ENCODE measurements around the gene MIPEP. TPM values are rescaled to one million over a fixed set of nuclear protein-coding genes. Genes with fewer than 3 reads are reported as not detected.

Gene MIPEP
- polyA plus RNA-seq (26.3 to 35.0 TPM (median 29.0 TPM) in 3 replicates), polyA minus RNA-seq (4.1 to 25.8 TPM (median 24.5 TPM) in 3 replicates)
- 11.7 TPM for polyA plus RNA-seq (2011; ENCODE audit: low read depth)
- polyA plus RNA-seq (2011; cell fraction: cytosol; rRNA removed) = 22.6 and 24.9 TPM in 2 replicates
- polyA plus RNA-seq (2011; cell fraction: nucleus; rRNA removed) = 30.3 and 34.1 TPM in 2 replicates
- polyA plus RNA-seq (2012; ENCODE audit: low replicate concordance) = 27.9 and 30.6 TPM in 2 replicates
- polyA minus RNA-seq (2011; cell fraction: cytosol; rRNA and poly(A)+ RNA removed) = 13.6 TPM
- polyA minus RNA-seq (2011; cell fraction: nucleus; rRNA and poly(A)+ RNA removed) = 13.4 and 23.0 TPM in 2 replicates

DNA sequence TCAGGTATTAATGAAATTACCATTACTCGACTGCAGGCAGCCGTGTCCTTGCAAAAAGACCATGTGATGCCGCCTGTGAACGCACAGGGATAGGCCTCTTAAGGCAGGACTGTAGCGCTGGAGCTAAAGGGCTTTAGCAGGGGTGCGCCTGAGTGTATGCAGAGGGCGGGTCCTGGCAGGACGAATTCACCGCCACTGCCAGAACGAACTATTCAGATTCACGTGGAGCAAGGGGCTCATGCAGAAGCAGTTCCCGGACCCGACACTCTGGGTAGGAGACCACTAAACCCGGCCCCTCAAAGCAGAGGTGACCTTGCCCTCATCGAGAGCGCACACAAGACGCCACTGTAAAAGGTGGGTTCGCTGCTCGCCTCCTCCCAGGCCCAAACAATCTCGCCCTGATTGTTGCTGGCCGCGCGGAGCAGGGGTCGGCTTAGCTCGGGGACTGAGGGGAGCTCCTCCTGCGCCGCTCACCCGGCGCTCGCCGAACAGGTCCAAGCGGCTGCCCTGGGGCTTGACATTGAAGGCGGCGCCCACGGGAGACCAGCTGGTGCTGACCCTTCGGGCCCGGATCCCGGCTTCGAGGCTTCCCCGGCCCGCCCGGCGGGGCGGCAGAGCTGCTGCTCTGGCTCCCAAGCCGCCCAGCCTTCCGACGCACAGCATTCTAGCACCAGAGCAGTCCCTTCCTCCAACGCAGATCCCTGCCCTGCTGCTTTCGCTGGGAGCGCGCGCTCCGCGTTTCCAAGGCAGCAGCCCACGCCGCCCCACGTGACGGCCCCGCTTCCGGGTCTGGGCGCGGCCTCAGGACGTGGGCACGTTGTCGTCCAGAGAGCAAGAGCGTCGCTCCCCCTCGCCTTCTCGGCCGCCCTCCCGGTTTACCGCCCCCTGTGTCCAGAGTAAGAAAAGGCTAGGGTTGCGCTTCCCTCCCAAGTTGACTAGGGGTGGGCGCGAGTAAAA lies at the start of gene MIPEP:
MIPEP (minus strand) TSS at position 743 of the 957 bp plus-strand sequence; CDS start at position 663, 80 bp downstream.
- DNase-seq (ENCODE audit: low read depth, low spot score) = peak; percentile 45
- Histone ChIP-seq H3K9me1 (ENCODE audit: control insufficient read depth, extremely low read depth, insufficient read depth, low read length) (no peaks in the 10 kb centered on the region), H3K4me2 (ENCODE audit: control insufficient read depth, extremely low read depth, insufficient read depth, low read depth, low read length) (peak within 1 kb of the TSS; percentile 97), H2AFZ (ENCODE audit: control insufficient read depth, low read length) (peak within 1 kb of the TSS; percentile 94), H3K79me2 (ENCODE audit: control insufficient read depth, insufficient read depth, low read length) (peaks cover 15% of the 10 kb centered on the region), H3K36me3 (ENCODE audit: control insufficient read depth in 2 of 2, extremely low read depth in 1 of 2, insufficient read depth in 2 of 2, low read length in 2 of 2) (peaks cover 1 to 4% of the 10 kb centered on the region in 2 experiments), H4K20me1 (ENCODE audit: control insufficient read depth, extremely low read depth, insufficient read depth, low read length) (no peaks in the 10 kb centered on the region), H3K4me3 (ENCODE audit: control insufficient read depth in 2 of 3, extremely low read depth in 1 of 3, insufficient read depth in 2 of 3, low read depth in 1 of 3, low read length in 3 of 3) (peak within 1 kb of the TSS; percentile 74 to 95 (median 91)), H3K27ac (ENCODE audit: control insufficient read depth, insufficient read depth, low read length) (peak within 1 kb of the TSS; percentile 91), H3K9ac (ENCODE audit: control insufficient read depth, extremely low read depth, insufficient read depth, low read length) (peak within 1 kb of the TSS; percentile 95), H3K27me3 (ENCODE audit: control insufficient read depth, extremely low read depth, insufficient read depth, low read length) (no peaks in the 10 kb centered on the region), H3K4me1 (ENCODE audit: control insufficient read depth, extremely low read depth, insufficient read depth, low read length) (peaks cover 12% of the 10 kb centered on the region), H3K9me3 (ENCODE audit: control insufficient read depth, low read depth, low read length) (no peaks in the 10 kb centered on the region)
- dilution Hi-C loops (cut with MboI; ENCODE audit: extremely low pct_ligation_motif_present, low sequenced_read_pairs) = no loop called here
- no peak for FAIRE-seq
- TF ChIP-seq CTCF (optimal IDR thresholded peaks at IDR 0.05 in 1 of 3, IDR thresholded peaks at IDR 0.05 in 1 of 3, conservative IDR thresholded peaks at IDR 0.05 in 1 of 3; ENCODE audit: extremely low read depth in 1 of 3, insufficient read depth in 2 of 3, low read length in 3 of 3) (peak; percentile 68 to 96 (median 75)), EZH2 (IDR thresholded peaks at IDR 0.05; ENCODE audit: low read length) (no peak)

- H3K79me2 ChIP-seq (ENCODE audit: control insufficient read depth, insufficient read depth, low read length) = no peaks in the 10 kb centered on the region
- H3K9ac ChIP-seq (ENCODE audit: control insufficient read depth, extremely low read depth, insufficient read depth, low read length) = no peak overlapping the region
- dilution Hi-C loops (cut with MboI; ENCODE audit: extremely low pct_ligation_motif_present, low sequenced_read_pairs) = no loop called here
- no peaks in the 10 kb centered on the region for H3K36me3 ChIP-seq (ENCODE audit: control insufficient read depth in 2 of 2, extremely low read depth in 1 of 2, insufficient read depth in 2 of 2, low read length in 2 of 2)
- no peak overlapping the region for H3K4me3 ChIP-seq (ENCODE audit: control insufficient read depth in 2 of 3, extremely low read depth in 1 of 3, insufficient read depth in 2 of 3, low read depth in 1 of 3, low read length in 3 of 3)
- no peak overlapping the region for H2AFZ ChIP-seq (ENCODE audit: control insufficient read depth, low read length)
- no peak overlapping the region for H3K27ac ChIP-seq (ENCODE audit: control insufficient read depth, insufficient read depth, low read length)
- H3K9me1 ChIP-seq (ENCODE audit: control insufficient read depth, extremely low read depth, insufficient read depth, low read length) = no peaks in the 10 kb centered on the region
- H3K4me2 ChIP-seq (ENCODE audit: control insufficient read depth, extremely low read depth, insufficient read depth, low read depth, low read length) = no peak overlapping the region
- no peaks in the 10 kb centered on the region for H4K20me1 ChIP-seq (ENCODE audit: control insufficient read depth, extremely low read depth, insufficient read depth, low read length)
- no peak for TF ChIP-seq EZH2 (IDR thresholded peaks at IDR 0.05; ENCODE audit: low read length)
- no peak for TF ChIP-seq CTCF (optimal IDR thresholded peaks at IDR 0.05 in 1 of 3, IDR thresholded peaks at IDR 0.05 in 1 of 3, conservative IDR thresholded peaks at IDR 0.05 in 1 of 3; ENCODE audit: extremely low read depth in 1 of 3, insufficient read depth in 2 of 3, low read length in 3 of 3)
- FAIRE-seq (no peak), DNase-seq (ENCODE audit: low read depth, low spot score) (no peak)
- peaks cover 2% of the 10 kb centered on the region for H3K4me1 ChIP-seq (ENCODE audit: control insufficient read depth, extremely low read depth, insufficient read depth, low read length)
- H3K9me3 ChIP-seq (ENCODE audit: control insufficient read depth, low read depth, low read length) = no peaks in the 10 kb centered on the region
- H3K27me3 ChIP-seq (ENCODE audit: control insufficient read depth, extremely low read depth, insufficient read depth, low read length) = no peaks in the 10 kb centered on the region
These were observed 45.3 kb upstream of the MIPEP start for GRCh38 chr13:23934520-23934919.
